Cardiac fibroblast (primary cell): Measurements from ENCODE around the gene SP7.
"Not testable (repeated sequence)": the region's sequence is repeated elsewhere in the genome, so short reads cannot be mapped to it uniquely, and the experiment has no call there.

ENCODE experiments used
- DNase-seq, 2 donors: peaks; one replicate each; pipeline versions ENCODE4 v3.0.0 to v3.0.0-alpha.2; 2010; ENCODE audit warnings: low read depth in 2 of 2
- H3K4me3 ChIP-seq, 2 donors: replicated peaks in 1 of 2; 1 replicate in 1 of 2; 2 replicates in 1 of 2; pipeline ENCODE4 v1.5.1; 2011; ENCODE audit warnings: low read depth in 2 of 2, low read length in 2 of 2, mild to moderate bottlenecking in 2 of 2, moderate library complexity in 1 of 2
- CTCF ChIP-seq: IDR thresholded peaks from one replicate; pipeline ENCODE4 v1.5.1; 2011; ENCODE audit warnings: low read depth, mild to moderate bottlenecking, low read length, inconsistent platforms

The SP7 gene

GRCh38 chr12:53338916-53339315, 2.8 kb upstream of the SP7 start:
- no peak overlapping the region for H3K4me3 ChIP-seq

GRCh38 chr12:53338017-53338416, 1.9 kb upstream of the SP7 start:
- no peak overlapping the region for H3K4me3 ChIP-seq
- no peak for DNase-seq
- no peak for TF ChIP-seq CTCF

More at GRCh38 chr12:53338916-53339315, 2.8 kb upstream of the SP7 start:
- no peak for DNase-seq
- no peak for TF ChIP-seq CTCF

GRCh38 chr12:53334822-53335221, 1.3 kb downstream of the SP7 start:
- no peak for TF ChIP-seq CTCF
- no peak overlapping the region for H3K4me3 ChIP-seq
- no peak for DNase-seq

GRCh38 chr12:53333845-53334244, 2.3 kb downstream of the SP7 start:
- no peak for TF ChIP-seq CTCF
- no peak for DNase-seq
- H3K4me3 ChIP-seq = no peak overlapping the region

GRCh38 chr12:53333289-53333688, 2.9 kb downstream of the SP7 start:
- no peak overlapping the region for H3K4me3 ChIP-seq
- TF ChIP-seq CTCF = no peak
- no peak for DNase-seq

GRCh38 chr12:53332744-53333143, 3.4 kb downstream of the SP7 start:
- TF ChIP-seq CTCF = no peak
- no peak for DNase-seq
- no peak overlapping the region for H3K4me3 ChIP-seq

GRCh38 chr12:53332339-53332738, 3.8 kb downstream of the SP7 start:
- DNase-seq, H3K4me3 ChIP-seq: not testable (repeated sequence)
